Measurements from ENCODE around the gene PLK5. TPM values are rescaled to one million over a fixed set of nuclear protein-coding genes. Genes with fewer than 3 reads are reported as not detected.

The PLK5 gene
- total RNA-seq, 1 experiment from 2014 or later, result 0.57 TPM

- Histone ChIP-seq H3K79me2 (ENCODE audit: insufficient read depth, low read length) (peaks cover 33% of the 10 kb centered on the region; the same call in 1 of the 2 replicates), H3K4me2 (ENCODE audit: insufficient read depth, insufficient read length, low read length) (no peak overlapping the region), H2BK12ac (ENCODE audit: insufficient read length, low read depth, low read length) (no peak overlapping the region), H3K9me3 (ENCODE audit: control insufficient read depth, low read depth, low read length) (no peaks in the 10 kb centered on the region), H3K4ac (ENCODE audit: low read depth, low read length) (no peak overlapping the region), H3K23ac (ENCODE audit: insufficient read length, low read depth, low read length) (no peak overlapping the region), H2AK5ac (ENCODE audit: insufficient read length, low read length) (no peak overlapping the region), H2AFZ (ENCODE audit: low read length) (no peak overlapping the region), H2BK20ac (ENCODE audit: low read depth, low read length, poor library complexity, severe bottlenecking) (no peak overlapping the region), H3K56ac (ENCODE audit: insufficient read length, low read depth, low read length) (no peak overlapping the region), H3K79me1 (ENCODE audit: insufficient read depth, low read depth, low read length, poor library complexity, severe bottlenecking) (peaks cover 6% of the 10 kb centered on the region), H4K91ac (ENCODE audit: insufficient read length, low read depth, low read length) (no peak overlapping the region), H2BK120ac (ENCODE audit: low read depth, low read length, poor library complexity, severe bottlenecking) (no peak overlapping the region), H4K8ac (replicated peaks; ENCODE audit: insufficient read length, low read depth, low read length) (no peak overlapping the region), H2BK15ac (ENCODE audit: low read depth, low read length) (no peak overlapping the region), H3K9ac (ENCODE audit: extremely low read depth, insufficient read length, low read length) (no peak overlapping the region), H3K27ac (ENCODE audit: insufficient read length, low read depth, low read length) (no peak overlapping the region), H4K5ac (ENCODE audit: insufficient read length, low read depth, low read length) (no peak overlapping the region), H2BK5ac (ENCODE audit: insufficient read length, low read length) (no peak overlapping the region), H3T11ph (ENCODE audit: low read length) (no peak overlapping the region), H3K14ac (ENCODE audit: insufficient read depth, low read length) (no peak overlapping the region), H3K4me1 (ENCODE audit: insufficient read depth, low read length) (no peaks in the 10 kb centered on the region), H4K20me1 (ENCODE audit: control insufficient read depth, insufficient read depth, insufficient read length) (no peaks in the 10 kb centered on the region), H3K23me2 (ENCODE audit: insufficient read length, low read depth, low read length, poor library complexity, severe bottlenecking) (no peaks in the 10 kb centered on the region), H3K18ac (ENCODE audit: insufficient read length, low read depth, low read length) (no peak overlapping the region), H3K27me3 (ENCODE audit: insufficient read depth, low read length) (no peaks in the 10 kb centered on the region)
- H3K36me3 Mint-ChIP-seq (ENCODE audit: insufficient read depth in 1 of 3, low read depth in 3 of 3), result peaks cover 7 to 50% (median 41%) of the 10 kb centered on the region in 3 experiments; a peak in 6 of 7 replicates
- no peaks in the 10 kb centered on the region for H3K27me3 Mint-ChIP-seq (ENCODE audit: low read depth)
- H3K4me3 Mint-ChIP-seq, result no peak overlapping the region; a peak in 1 of 5 replicates
- no peak for TF ChIP-seq CTCF (conservative IDR thresholded peaks at IDR 0.05)
- DNase-seq, result no peak
- no peaks in the 10 kb centered on the region for H3K9me3 Mint-ChIP-seq
- no CpG with 5 or more reads among the region's 25 CpGs for WGBS (ENCODE audit: extremely low coverage, insufficient read length, low lambda C conversion rate)
- peaks cover 0 to 9% of the 10 kb centered on the region in 2 experiments; a peak in 2 of 4 replicates for H3K4me1 Mint-ChIP-seq
- peak overlapping the region; percentile 52 to 75 (median 66); a peak in 2 of 7 replicates for H3K27ac Mint-ChIP-seq
Observed at GRCh38 chr19:1560286-1560882, 36.5 kb downstream of the PLK5 start.
